Fibroblast of villous mesenchyme (primary cell): Measurements from ENCODE around the gene CITED2. TPM values are rescaled to one million over a fixed set of nuclear protein-coding genes. Genes with fewer than 3 reads are reported as not detected.

ENCODE experiments used
- DNase-seq: peaks from one replicate; pipeline ENCODE4 v3.0.0-alpha.2; 2010; ENCODE audit warnings: low read depth
- H3K4me3 ChIP-seq: 2 replicates; pipeline ENCODE4 v1.5.1; 2011; ENCODE audit warnings: low read depth, mild to moderate bottlenecking, low read length
- total RNA-seq: library from RNA; depleted of rRNA; stranded (reverse); fragments of >200 nt; gene quantifications from 2 replicates; pipeline ENCODE4 v1.2.3, GENCODE V29; 2012
- TF ChIP-seq, protein P1 (sequence below): IDR thresholded peaks from 2 replicates; pipeline ENCODE4 v1.5.1; 2012; ENCODE audit warnings: low read depth, mild to moderate bottlenecking, low read length; ENCODE audit not compliant: insufficient read depth

CITED2 gene
- total RNA-seq, 1 donor = 793 TPM

DNA sequence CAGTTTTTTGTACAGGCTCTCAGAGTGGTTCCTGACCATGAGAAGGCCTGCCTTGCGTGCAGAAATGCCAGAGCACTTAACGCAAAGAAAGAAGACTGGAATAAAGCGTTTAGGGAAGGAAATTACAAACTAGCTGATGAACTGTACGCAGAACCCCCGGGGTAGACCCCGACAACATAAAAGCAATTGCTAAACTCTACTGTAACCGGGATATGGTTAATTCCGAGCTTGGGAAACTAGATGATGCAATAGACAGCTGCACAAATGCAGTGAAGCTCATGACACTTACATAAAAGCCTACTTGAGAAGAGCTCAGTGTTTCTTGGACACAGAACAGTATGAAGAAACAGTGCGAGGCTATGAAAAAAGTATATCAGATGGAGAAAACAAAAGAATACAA is 35.7 kb downstream of the CITED2 start:
- DNase-seq = peak; percentile 87
- H3K4me3 ChIP-seq = no peak overlapping the region
- TF ChIP-seq, protein P1, sequence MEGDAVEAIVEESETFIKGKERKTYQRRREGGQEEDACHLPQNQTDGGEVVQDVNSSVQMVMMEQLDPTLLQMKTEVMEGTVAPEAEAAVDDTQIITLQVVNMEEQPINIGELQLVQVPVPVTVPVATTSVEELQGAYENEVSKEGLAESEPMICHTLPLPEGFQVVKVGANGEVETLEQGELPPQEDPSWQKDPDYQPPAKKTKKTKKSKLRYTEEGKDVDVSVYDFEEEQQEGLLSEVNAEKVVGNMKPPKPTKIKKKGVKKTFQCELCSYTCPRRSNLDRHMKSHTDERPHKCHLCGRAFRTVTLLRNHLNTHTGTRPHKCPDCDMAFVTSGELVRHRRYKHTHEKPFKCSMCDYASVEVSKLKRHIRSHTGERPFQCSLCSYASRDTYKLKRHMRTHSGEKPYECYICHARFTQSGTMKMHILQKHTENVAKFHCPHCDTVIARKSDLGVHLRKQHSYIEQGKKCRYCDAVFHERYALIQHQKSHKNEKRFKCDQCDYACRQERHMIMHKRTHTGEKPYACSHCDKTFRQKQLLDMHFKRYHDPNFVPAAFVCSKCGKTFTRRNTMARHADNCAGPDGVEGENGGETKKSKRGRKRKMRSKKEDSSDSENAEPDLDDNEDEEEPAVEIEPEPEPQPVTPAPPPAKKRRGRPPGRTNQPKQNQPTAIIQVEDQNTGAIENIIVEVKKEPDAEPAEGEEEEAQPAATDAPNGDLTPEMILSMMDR = no peak

GRCh38 chr6:139337830-139338229 is 36.6 kb downstream of the CITED2 start:
- DNase-seq = no peak
- no peak overlapping the region for H3K4me3 ChIP-seq
- TF ChIP-seq, protein P1 = no peak

DNA sequence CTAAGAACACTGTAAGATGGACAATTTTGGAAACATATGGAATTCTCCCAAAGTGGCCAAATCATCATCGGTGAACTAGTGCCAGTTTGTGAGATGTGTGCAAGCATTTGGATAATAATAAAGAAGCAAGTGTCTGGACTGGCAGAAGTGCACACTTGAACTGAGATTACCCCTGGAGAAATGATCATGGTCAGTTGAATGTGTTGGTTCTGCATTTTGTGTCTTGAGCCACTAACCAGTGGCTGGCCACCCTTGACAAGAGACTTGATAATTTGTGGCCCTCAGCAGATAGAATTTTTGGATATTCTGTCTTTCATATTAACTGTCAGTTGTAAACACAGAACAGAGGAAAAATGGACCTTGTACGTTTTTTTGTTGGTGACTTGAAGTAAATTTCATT is 37.4 kb downstream of the CITED2 start:
- H3K4me3 ChIP-seq = no peak overlapping the region
- TF ChIP-seq, protein P1 = no peak
- DNase-seq = no peak

GRCh38 chr6:139336488-139336887 is 38.0 kb downstream of the CITED2 start:
- peak; percentile 15 for DNase-seq
- H3K4me3 ChIP-seq = no peak overlapping the region
- TF ChIP-seq, protein P1 = no peak

- H3K4me3 ChIP-seq = no peak overlapping the region
- no peak for DNase-seq
- TF ChIP-seq, protein P1 = no peak
These were observed 38.8 kb downstream of the CITED2 start for GRCh38 chr6:139335447-139336210.

DNA sequence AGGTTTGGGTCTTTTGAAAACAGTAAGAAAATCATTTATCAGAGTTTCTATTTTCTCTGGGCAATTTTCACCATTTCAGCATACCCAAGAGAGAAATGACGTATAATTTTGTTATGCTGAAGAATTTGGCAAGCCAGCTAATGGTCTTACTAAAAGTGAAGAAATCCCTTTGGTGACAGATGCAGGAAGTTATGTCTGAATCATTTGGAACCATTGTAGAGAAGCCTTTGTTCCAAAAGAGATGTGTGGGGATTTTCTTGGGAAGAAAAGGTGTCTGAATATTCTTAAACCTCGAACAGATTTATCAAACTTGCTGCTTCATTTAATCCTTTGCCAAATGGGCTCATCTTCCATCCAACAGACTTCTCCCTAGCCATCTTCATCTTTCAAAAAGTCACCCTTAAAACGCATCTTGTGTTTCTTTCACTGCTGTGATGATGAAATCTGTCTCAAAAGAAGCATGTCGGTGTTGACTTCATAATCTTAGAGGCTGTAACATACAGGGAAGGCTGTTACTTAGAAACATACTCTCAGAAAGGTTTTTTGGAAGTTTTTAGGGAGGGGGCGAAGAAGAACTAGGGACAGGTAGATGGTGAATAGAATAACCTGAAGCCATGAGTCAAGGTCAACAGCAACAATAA is 39.5 kb downstream of the CITED2 start:
- TF ChIP-seq, protein P1 = no peak
- DNase-seq = peak; percentile 69
- H3K4me3 ChIP-seq = no peak overlapping the region
